Measurements from ENCODE around the gene TNFSF15.

Gene TNFSF15

DNA sequence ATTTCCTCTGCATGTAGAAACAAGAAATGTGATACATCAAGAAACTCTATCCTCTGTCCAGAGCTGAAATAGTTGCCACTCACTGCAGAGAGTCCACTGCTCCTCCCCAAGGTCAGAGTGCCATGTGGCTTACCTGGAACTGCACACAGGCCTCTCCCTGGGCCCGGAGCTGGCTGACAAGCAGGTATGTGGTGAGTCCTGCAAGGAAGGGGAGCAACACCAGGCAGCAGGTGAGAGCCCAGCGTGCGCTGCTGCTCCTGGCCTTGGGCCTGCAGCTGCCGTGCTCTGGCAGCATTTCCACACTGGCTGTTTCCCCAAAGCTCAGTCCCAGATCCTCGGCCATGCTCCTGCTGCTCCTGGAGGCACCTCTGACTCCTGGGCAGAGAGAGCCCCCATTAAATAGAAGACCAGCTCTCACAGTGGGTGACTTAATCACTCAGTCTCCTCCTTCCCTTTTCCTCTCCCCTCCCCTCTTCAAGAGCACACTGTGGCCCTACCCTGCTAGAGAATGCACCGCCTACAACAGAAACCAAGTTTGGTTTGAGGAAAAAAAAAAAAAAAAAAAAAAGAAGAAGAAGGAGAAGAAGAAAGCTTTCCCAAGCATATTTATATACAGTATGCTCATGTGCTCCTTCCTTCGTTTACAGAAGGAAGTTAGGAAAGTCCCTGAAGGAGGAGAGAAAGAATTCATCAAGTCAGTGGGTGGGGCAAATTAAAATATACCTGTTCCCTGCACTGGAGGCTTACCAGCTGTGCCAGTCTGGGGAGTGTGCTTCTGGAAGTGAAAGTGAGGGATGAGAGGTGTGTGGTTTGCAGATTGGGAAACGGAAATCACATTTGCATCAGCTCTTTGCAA, at the start of gene TNFSF15:
Gene TNFSF15 (minus strand): TSS at position 370 of the 856 bp plus-strand sequence. CDS start 27 bp downstream, at position 343.
- in situ Hi-C loops (cut with HindIII; ENCODE audit: low sequenced_read_pairs): no loop called here

DNA sequence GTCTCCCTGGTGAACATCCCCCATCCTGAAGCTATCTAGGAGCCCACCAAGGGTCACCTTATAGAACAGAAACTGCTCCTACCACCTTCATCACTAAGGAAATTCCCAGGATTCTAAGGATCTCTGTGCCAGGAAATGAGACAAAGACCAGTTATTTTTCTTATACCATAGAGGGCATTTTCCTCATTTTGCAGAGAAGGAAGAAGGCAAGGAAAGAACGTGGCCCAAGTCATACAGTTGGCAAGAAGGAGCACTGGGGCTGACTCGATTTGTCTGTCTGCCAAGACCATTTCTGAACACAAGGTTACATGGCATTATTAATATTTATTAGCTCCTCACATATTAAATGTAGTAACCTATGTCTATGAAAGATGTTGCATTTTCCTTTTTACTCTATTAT, 49.6 kb upstream of the TNFSF15 start:
- in situ Hi-C loops (cut with HindIII; ENCODE audit: low sequenced_read_pairs): no loop called here
- TF ChIP-seq, protein P1, sequence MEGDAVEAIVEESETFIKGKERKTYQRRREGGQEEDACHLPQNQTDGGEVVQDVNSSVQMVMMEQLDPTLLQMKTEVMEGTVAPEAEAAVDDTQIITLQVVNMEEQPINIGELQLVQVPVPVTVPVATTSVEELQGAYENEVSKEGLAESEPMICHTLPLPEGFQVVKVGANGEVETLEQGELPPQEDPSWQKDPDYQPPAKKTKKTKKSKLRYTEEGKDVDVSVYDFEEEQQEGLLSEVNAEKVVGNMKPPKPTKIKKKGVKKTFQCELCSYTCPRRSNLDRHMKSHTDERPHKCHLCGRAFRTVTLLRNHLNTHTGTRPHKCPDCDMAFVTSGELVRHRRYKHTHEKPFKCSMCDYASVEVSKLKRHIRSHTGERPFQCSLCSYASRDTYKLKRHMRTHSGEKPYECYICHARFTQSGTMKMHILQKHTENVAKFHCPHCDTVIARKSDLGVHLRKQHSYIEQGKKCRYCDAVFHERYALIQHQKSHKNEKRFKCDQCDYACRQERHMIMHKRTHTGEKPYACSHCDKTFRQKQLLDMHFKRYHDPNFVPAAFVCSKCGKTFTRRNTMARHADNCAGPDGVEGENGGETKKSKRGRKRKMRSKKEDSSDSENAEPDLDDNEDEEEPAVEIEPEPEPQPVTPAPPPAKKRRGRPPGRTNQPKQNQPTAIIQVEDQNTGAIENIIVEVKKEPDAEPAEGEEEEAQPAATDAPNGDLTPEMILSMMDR (IDR thresholded peaks at IDR 0.05; ENCODE audit: low read depth, low read length, missing control alignments): no peak
- no peak for DNase-seq (ENCODE audit: low read depth)
- no peak overlapping the region for H3K4me3 ChIP-seq (ENCODE audit: low read depth, low read length)

More for the DNA sequence above, at the start of gene TNFSF15:
- H3K4me3 ChIP-seq (ENCODE audit: low read depth, low read length): no peak within 1 kb of the TSS
- TF ChIP-seq, protein P1 (IDR thresholded peaks at IDR 0.05; ENCODE audit: low read depth, low read length, missing control alignments): no peak
- DNase-seq (ENCODE audit: low read depth): no peak

DNA sequence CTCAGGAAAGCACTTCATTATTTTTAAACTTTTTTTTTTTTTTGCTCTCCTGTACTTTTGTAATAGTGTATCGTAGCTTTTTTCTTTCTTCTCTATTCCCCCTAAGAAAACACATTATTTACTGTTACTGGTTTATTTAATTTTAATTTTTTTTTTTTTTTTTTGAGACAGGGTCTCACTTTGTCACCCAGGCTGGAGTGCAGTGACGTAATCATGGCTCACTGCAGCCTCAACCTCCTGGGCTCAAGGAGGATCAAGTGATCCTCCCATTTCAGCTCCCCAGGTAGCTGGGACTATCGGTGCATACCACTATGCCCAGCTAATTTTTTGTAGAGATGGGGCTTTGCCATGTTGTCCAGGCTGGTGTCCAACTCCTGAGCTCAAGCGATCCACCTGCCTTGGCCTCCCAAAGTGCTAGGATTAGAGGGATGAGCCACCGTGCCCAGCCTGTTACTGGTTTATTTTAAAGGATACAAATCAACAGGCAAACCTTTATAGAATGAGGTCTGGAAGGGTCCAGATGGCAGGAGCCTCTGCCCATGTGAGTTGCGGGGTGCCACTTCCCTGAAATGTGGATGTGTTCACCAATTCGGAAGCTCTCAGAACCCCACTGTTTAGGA, 49.0 kb upstream of the TNFSF15 start:
- TF ChIP-seq, protein P1 (IDR thresholded peaks at IDR 0.05; ENCODE audit: low read depth, low read length, missing control alignments): no peak
- DNase-seq (ENCODE audit: low read depth): no peak
- in situ Hi-C loops (cut with HindIII; ENCODE audit: low sequenced_read_pairs): no loop called here
- no peak overlapping the region for H3K4me3 ChIP-seq (ENCODE audit: low read depth, low read length)

DNA sequence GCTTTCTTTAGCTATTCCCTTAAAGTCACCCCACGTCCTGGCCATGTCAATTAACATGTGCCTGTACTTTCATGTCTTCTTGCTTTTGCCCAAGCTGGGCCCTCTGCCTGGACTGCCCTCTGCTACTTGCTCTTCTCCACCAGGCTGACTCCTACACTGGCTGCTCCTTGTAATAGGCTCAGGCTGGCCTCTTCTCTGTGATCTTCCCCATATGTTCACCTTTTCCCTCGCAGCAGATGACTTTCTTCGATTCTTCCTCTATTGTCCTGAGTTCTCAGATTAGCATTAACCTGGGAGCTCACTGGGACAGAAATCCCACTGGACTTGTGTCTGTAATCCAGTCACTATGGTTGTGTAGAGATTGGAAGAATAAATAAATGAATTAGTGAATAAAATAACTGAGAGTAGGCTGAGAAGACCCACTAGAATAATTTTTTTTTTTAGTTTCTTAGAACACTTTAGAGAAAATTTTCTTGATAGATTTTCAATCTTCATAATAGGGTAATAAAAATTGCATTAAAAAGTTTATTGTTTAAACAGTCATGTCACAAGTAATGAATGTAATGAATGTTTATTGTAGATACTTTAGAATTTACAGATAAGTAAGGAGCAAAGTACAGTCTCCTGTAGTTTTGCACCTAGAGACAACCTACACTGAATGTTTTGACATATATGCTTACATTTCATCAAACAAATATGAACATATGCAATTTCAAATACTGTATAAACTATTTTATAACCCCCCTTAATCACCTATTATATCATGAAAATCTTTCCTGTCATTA, 47.4 kb upstream of the TNFSF15 start:
- H3K4me3 ChIP-seq (ENCODE audit: low read depth, low read length): no peak overlapping the region
- DNase-seq (ENCODE audit: low read depth): no peak
- in situ Hi-C loops (cut with HindIII; ENCODE audit: low sequenced_read_pairs): no loop called here
- TF ChIP-seq, protein P1 (IDR thresholded peaks at IDR 0.05; ENCODE audit: low read depth, low read length, missing control alignments): no peak

DNA sequence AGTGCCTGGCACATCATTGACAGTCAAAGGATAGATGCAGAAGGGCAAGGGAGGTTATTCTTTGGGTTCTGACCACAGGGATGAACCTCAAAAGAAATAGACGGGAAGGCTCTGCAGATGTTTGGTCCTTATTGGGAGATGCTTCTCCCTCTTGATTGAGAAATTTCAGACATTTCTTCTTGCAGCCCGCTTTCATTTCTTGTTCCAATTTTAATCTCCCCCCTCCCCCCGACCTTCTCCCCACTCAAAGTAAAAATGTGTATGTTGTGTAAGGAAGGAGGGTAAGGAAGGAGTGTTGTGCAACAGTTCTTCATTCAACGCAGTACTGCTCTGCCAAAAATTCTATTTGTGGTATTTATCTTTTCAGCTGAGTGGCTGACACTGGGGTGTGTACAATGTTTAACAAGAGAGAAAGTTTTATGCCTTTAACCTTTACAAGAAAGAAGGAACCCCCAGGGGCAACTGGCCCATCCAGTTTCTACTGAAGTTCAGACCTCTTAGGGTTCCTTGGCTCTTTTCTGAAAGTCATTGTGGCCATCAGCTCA, 46.3 kb upstream of the TNFSF15 start:
- TF ChIP-seq, protein P1 (IDR thresholded peaks at IDR 0.05; ENCODE audit: low read depth, low read length, missing control alignments): no peak
- H3K4me3 ChIP-seq (ENCODE audit: low read depth, low read length): no peak overlapping the region
- peak; percentile 39 for DNase-seq (ENCODE audit: low read depth)
- in situ Hi-C loops (cut with HindIII; ENCODE audit: low sequenced_read_pairs): no loop called here

DNA sequence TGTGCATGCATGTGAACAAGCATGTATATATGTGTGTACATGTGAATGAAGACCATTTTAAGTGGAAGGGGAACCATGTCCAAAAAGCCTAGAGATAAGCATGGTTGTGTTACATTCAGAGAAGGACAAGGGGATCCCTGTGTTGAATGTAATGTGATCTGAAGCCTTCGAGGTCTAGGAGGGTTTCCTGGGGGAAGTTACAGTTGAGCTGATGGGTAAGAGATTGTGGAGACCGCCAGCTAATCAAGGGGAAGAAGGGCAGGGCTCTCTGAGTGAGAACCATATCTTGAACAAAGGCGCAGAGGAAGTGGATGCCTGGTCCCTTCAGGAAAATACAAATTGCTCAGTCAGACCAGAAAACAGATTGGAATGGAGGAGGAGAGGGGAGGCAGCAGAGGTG, 45.5 kb upstream of the TNFSF15 start:
- TF ChIP-seq, protein P1 (IDR thresholded peaks at IDR 0.05; ENCODE audit: low read depth, low read length, missing control alignments): no peak
- in situ Hi-C loops (cut with HindIII; ENCODE audit: low sequenced_read_pairs): no loop called here
- no peak overlapping the region for H3K4me3 ChIP-seq (ENCODE audit: low read depth, low read length)
- DNase-seq (ENCODE audit: low read depth): no peak
